Thoracic aorta (tissue), 2 donors: ENCODE measurements around the gene TXNRD1. TPM values are rescaled to one million over a fixed set of nuclear protein-coding genes. Genes with fewer than 3 reads are reported as not detected.
A peak's percentile ranks its signal among the peaks of the same experiment; 100 is the strongest.

ENCODE experiments used
- ATAC-seq: fragments of 150-250 bp; one replicate; pipeline ENCODE4 v1.8.0; 2017; ENCODE audit warnings: low read depth; ENCODE audit not compliant: insufficient number of reproducible peaks, low FRiP score
- DNase-seq: peaks from one replicate; pipeline ENCODE4 v3.0.0-alpha.2; 2020; ENCODE audit warnings: low spot score
- H3K27ac ChIP-seq, 2 donors: fragments of 200-600 bp; sonication (generic); 1 replicate in 1 of 2; 2 replicates in 1 of 2; pipeline ENCODE4 v1.5.1; 2016; ENCODE audit warnings: mild to moderate bottlenecking in 2 of 2, moderate library complexity in 2 of 2
- H3K27me3 ChIP-seq: fragments of 200-600 bp; sonication (generic); replicated peaks from 2 replicates; pipeline ENCODE4 v1.6.0; 2016; ENCODE audit warnings: mild to moderate bottlenecking; ENCODE audit not compliant: insufficient read depth
- H3K36me3 ChIP-seq: fragments of 200-600 bp; sonication (generic); one replicate; pipeline ENCODE4 v1.5.1; 2016
- H3K4me1 ChIP-seq, 2 donors: fragments of 200-600 bp; sonication (generic); 1 replicate in 1 of 2; 2 replicates in 1 of 2; pipeline versions ENCODE4 v1.5.1 to v1.6.0; 2016; ENCODE audit warnings: low read depth in 2 of 2, mild to moderate bottlenecking in 1 of 2; ENCODE audit not compliant: control insufficient read depth in 1 of 2
- H3K4me3 ChIP-seq: fragments of 200-600 bp; sonication (generic); 2 replicates; pipeline ENCODE4 v1.5.1; 2016; ENCODE audit warnings: mild to moderate bottlenecking
- H3K9me3 ChIP-seq: fragments of 200-600 bp; sonication (generic); 2 replicates; pipeline ENCODE4 v1.5.1; 2016
- total RNA-seq, 2 donors: library from RNA; depleted of rRNA; stranded (reverse); fragments of >200 nt; gene quantifications; one replicate each; pipeline versions ENCODE4 v1.1.0 to v1.2.3, GENCODE V29; 2016
- TF ChIP-seq, protein P1 (sequence below): fragments of 200-600 bp; sonication (generic); IDR thresholded peaks from one replicate; pipeline ENCODE4 v1.5.1; 2019; ENCODE audit warnings: antibody characterized with exemption

The TXNRD1 gene
- total RNA-seq = 100 to 1,000 TPM; 269 to 332 TPM

DNA sequence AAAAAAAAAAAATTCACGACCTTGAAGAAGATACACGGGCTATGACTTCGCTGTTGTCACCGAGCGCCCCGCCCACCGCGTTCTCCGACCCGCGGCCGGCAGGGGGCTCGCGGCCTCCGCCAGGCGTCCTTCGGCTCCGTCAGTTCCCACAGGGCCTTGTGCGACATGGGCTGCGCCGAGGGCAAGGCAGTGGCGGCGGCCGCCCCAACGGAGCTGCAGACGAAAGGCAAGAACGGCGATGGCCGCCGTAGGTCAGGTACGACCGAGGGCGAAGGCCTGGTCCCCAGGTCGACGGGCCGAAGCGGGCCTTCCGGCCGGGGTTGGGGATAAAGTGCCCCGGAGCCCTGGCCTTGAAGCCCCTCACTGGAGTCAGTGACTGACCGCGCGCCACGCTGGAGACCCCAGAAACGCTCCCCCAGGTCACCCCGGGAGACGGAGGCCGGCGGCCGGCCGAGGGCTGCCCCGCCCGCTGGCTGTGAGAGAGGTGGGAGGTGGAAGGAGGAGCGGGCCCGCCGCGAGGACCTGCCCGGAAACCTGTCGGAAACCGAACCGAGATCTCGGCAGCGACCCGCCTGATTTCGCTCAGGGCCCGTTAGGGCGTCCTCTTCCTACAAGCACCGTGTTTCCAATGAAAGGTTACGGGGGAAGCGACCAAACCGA lies at the start of gene TXNRD1:
Gene TXNRD1, plus strand, starts transcription at position 142 of the 660 bp plus-strand sequence. Its CDS starts 24 bp downstream, at position 166.
- Histone ChIP-seq H3K36me3 (no peaks in the 10 kb centered on the region), H3K9me3 (no peaks in the 10 kb centered on the region), H3K4me3 (peak within 1 kb of the TSS; percentile 85), H3K27ac (peak within 1 kb of the TSS; percentile 85 to 92), H3K27me3 (no peaks in the 10 kb centered on the region), H3K4me1 (peaks cover 15 to 37% of the 10 kb centered on the region in 2 donors)
- TF ChIP-seq, protein P1, sequence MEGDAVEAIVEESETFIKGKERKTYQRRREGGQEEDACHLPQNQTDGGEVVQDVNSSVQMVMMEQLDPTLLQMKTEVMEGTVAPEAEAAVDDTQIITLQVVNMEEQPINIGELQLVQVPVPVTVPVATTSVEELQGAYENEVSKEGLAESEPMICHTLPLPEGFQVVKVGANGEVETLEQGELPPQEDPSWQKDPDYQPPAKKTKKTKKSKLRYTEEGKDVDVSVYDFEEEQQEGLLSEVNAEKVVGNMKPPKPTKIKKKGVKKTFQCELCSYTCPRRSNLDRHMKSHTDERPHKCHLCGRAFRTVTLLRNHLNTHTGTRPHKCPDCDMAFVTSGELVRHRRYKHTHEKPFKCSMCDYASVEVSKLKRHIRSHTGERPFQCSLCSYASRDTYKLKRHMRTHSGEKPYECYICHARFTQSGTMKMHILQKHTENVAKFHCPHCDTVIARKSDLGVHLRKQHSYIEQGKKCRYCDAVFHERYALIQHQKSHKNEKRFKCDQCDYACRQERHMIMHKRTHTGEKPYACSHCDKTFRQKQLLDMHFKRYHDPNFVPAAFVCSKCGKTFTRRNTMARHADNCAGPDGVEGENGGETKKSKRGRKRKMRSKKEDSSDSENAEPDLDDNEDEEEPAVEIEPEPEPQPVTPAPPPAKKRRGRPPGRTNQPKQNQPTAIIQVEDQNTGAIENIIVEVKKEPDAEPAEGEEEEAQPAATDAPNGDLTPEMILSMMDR = peak; percentile 85
- peak; percentile 56 for ATAC-seq
- DNase-seq = peak; percentile 44

DNA sequence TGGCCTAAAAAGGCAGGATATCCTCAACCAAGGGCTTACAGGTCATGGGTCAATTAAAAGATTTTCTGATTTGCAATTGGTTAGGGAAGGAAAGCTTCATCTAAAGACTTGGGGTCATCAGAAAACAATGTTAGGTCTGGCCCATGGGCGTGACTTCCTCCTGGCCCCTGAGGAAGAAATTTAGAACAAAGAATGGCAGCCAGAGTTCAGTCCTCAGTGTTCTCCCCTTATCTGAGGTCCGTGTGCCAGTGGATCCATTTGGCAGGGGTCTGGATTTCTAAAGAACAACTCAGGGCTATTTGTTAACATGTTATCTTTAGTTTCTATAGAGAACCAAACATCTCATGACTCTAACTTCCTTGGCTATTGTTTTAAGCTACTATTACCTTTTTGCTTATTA lies 49.8 kb upstream of the TXNRD1 start:
- no peaks in the 10 kb centered on the region for H3K9me3 ChIP-seq
- peaks cover 0 to 12% of the 10 kb centered on the region in 2 donors for H3K4me1 ChIP-seq
- H3K27ac ChIP-seq = no peak overlapping the region
- H3K36me3 ChIP-seq = no peaks in the 10 kb centered on the region
- DNase-seq = no peak
- no peaks in the 10 kb centered on the region for H3K27me3 ChIP-seq
- H3K4me3 ChIP-seq = no peak overlapping the region
- TF ChIP-seq, protein P1 = no peak
- ATAC-seq = no peak

DNA sequence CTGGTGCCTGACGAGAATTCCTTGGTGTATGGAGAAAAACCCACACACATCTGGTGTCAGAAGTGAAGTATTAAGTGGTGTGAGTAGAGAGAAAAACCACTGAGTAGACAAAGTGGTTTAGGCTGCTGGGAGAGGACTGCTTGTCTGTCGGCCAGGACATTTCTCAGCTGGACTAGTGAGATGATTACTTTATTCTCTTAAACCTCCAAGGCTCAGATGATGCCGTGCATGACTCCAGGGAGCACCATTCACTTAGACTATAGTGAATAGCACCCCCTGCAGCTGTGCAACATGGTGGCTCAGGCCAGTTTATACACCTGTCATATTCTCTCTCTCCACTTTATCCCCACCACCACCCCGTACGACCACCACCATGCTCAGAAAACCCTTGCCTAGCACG lies 49.1 kb upstream of the TXNRD1 start:
- no peak overlapping the region for H3K27ac ChIP-seq
- H3K4me1 ChIP-seq = peaks cover 0 to 12% of the 10 kb centered on the region in 2 donors
- no peaks in the 10 kb centered on the region for H3K27me3 ChIP-seq
- ATAC-seq (no peak), DNase-seq (no peak)
- TF ChIP-seq, protein P1 = no peak
- no peak overlapping the region for H3K4me3 ChIP-seq
- H3K9me3 ChIP-seq = no peaks in the 10 kb centered on the region
- no peaks in the 10 kb centered on the region for H3K36me3 ChIP-seq

DNA sequence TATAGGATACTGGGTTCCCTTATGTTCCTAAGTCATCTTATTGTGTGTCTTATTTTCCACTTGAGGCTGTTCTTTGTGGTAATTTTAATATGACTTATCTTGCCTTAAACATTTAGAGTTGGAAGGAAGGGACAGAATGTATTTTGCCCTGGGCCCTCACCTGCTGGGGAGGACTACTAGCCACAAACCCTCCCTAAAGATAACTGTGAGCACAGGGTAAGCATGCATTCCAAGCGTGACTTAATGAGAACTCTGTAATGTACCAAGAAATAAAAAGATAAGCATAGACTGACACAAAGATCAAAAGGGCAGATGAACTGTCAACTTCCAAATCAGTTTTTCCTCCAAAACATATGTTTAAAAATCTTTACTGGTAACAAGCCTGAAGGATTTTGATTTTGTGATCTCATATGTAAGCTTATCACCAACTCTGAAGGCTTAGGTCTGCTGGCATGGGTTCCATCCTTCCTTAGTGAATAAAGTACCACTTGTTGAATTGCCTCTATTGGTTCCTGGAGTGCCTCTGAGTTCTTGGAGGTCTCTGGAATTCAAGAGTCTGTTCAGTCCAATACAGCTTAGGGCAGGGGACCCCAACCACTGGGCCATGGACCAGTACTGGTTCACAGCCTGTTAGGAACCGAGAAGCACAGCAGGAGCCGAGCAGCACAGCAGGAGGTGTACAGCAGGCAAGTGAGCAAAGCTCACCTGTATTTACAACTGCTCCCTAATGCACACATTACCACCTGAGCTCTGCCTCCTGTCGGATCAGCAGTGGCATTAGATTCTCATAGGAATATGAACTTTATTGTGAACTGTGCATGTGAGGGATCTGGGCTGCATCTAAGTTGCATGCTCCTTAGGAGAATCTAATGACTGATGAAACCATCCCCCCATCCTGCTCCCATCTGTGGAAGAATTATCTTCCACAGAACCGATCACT lies 47.8 kb upstream of the TXNRD1 start:
- H3K36me3 ChIP-seq = no peaks in the 10 kb centered on the region
- H3K9me3 ChIP-seq = no peaks in the 10 kb centered on the region
- no peaks in the 10 kb centered on the region for H3K27me3 ChIP-seq
- TF ChIP-seq, protein P1 = no peak
- no peak overlapping the region for H3K4me3 ChIP-seq
- no peak overlapping the region for H3K27ac ChIP-seq
- no peak for DNase-seq
- H3K4me1 ChIP-seq = peaks cover 0 to 12% of the 10 kb centered on the region in 2 donors
- no peak for ATAC-seq

DNA sequence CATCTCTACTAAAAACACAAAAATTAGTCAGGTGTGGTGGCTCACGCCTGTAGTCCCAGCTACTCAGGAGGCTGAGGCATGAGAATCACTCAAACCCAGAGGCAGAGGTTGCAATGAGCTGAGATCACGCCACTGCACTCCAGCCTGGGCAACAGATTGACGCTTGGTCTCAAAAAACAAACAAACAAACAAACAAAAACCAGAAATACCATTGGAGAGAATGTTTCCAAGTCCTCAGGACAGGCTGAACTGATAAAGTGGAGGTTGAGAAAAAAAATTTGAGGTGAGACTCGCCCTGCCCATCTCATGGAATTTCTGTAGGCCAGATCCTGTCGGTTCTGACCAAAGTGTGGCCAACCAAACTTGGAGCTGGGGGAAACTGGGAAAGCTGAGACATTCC lies 47.0 kb upstream of the TXNRD1 start:
- Histone ChIP-seq H3K27ac (no peak overlapping the region), H3K36me3 (no peaks in the 10 kb centered on the region), H3K4me3 (no peak overlapping the region), H3K27me3 (no peaks in the 10 kb centered on the region), H3K9me3 (no peaks in the 10 kb centered on the region), H3K4me1 (peaks cover 0 to 12% of the 10 kb centered on the region in 2 donors)
- TF ChIP-seq, protein P1 = no peak
- DNase-seq = no peak
- ATAC-seq = no peak
